Measurements from ENCODE around the gene CSGALNACT2. TPM values are rescaled to one million over a fixed set of nuclear protein-coding genes. Genes with fewer than 3 reads are reported as not detected.

The CSGALNACT2 gene
- polyA plus RNA-seq, 1 of the 3 experiments (the other 2 are of a cell fraction) = 11.5 TPM

- TF ChIP-seq, protein P1, sequence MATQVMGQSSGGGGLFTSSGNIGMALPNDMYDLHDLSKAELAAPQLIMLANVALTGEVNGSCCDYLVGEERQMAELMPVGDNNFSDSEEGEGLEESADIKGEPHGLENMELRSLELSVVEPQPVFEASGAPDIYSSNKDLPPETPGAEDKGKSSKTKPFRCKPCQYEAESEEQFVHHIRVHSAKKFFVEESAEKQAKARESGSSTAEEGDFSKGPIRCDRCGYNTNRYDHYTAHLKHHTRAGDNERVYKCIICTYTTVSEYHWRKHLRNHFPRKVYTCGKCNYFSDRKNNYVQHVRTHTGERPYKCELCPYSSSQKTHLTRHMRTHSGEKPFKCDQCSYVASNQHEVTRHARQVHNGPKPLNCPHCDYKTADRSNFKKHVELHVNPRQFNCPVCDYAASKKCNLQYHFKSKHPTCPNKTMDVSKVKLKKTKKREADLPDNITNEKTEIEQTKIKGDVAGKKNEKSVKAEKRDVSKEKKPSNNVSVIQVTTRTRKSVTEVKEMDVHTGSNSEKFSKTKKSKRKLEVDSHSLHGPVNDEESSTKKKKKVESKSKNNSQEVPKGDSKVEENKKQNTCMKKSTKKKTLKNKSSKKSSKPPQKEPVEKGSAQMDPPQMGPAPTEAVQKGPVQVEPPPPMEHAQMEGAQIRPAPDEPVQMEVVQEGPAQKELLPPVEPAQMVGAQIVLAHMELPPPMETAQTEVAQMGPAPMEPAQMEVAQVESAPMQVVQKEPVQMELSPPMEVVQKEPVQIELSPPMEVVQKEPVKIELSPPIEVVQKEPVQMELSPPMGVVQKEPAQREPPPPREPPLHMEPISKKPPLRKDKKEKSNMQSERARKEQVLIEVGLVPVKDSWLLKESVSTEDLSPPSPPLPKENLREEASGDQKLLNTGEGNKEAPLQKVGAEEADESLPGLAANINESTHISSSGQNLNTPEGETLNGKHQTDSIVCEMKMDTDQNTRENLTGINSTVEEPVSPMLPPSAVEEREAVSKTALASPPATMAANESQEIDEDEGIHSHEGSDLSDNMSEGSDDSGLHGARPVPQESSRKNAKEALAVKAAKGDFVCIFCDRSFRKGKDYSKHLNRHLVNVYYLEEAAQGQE (IDR thresholded peaks at IDR 0.05; ENCODE audit: low read depth, low read length) = no peak
- TF ChIP-seq EZH2phosphoT487 (IDR thresholded peaks at IDR 0.05; ENCODE audit: borderline replicate concordance, low read depth) (no peak), RAD21 (IDR thresholded peaks at IDR 0.05; ENCODE audit: low read length) (no peak), USF2 (IDR thresholded peaks at IDR 0.05; ENCODE audit: borderline replicate concordance, low read depth, low read length) (no peak), EP300 (IDR thresholded peaks at IDR 0.05; ENCODE audit: borderline replicate concordance in 1 of 2, low read depth in 1 of 2, low read length in 1 of 2) (no peak)
Measured at GRCh38 chr10:43122826-43123225, 15.4 kb upstream of the CSGALNACT2 start (continued).

- Histone ChIP-seq H2AFZ (ENCODE audit: low read depth) (no peak overlapping the region), H3K9me3 (no peaks in the 10 kb centered on the region), H3F3A (replicated peaks; ENCODE audit: insufficient read depth) (no peaks in the 10 kb centered on the region), H3K4me2 (no peak overlapping the region), H3K4me1 (ENCODE audit: control insufficient read depth in 1 of 2, insufficient read depth in 2 of 2, low read depth in 1 of 2, low read length in 1 of 2) (peaks cover 0 to 21% of the 10 kb centered on the region in 2 experiments; a peak in 3 of 4 replicates), H3K9ac (no peak overlapping the region), H3K4me3 (ENCODE audit: low read depth in 2 of 2, low read length in 1 of 2) (no peak overlapping the region), H4K20me1 (ENCODE audit: insufficient read depth) (no peaks in the 10 kb centered on the region), H3K27me3 (ENCODE audit: insufficient read depth) (no peaks in the 10 kb centered on the region), H3K27ac (ENCODE audit: low read depth in 2 of 2, low read length in 1 of 2) (peak overlapping the region in 1 of 2 experiments; percentile 22; a peak in 1 of 4 replicates), H3K79me2 (ENCODE audit: insufficient read depth) (no peaks in the 10 kb centered on the region), H3K9me2 (no peaks in the 10 kb centered on the region), H3K36me3 (replicated peaks in 1 of 2; ENCODE audit: control insufficient read depth in 1 of 2, insufficient read depth in 2 of 2, low read length in 1 of 2) (peaks cover 0 to 10% of the 10 kb centered on the region in 2 experiments)
- no peak for DNase-seq
- 55% methylated on average over 4 of the region's 9 CpGs for WGBS (ENCODE audit: low lambda C conversion rate)
- CTCF ChIA-PET = interaction anchor here (1.8 kb wide), 1 partner anchor 19 kb away, joined by 6 read pairs; no protein-coding TSS in a partner anchor
- POLR2A ChIA-PET = no interaction called here
- TF ChIP-seq GABPA (IDR thresholded peaks at IDR 0.05; ENCODE audit: low read depth) = no peak
- TF ChIP-seq ELF1 (IDR thresholded peaks at IDR 0.05) = no peak
- no peak for TF ChIP-seq JUND (IDR thresholded peaks at IDR 0.05)
Measured at GRCh38 chr10:43123361-43124093, 14.7 kb upstream of the CSGALNACT2 start.

DNA sequence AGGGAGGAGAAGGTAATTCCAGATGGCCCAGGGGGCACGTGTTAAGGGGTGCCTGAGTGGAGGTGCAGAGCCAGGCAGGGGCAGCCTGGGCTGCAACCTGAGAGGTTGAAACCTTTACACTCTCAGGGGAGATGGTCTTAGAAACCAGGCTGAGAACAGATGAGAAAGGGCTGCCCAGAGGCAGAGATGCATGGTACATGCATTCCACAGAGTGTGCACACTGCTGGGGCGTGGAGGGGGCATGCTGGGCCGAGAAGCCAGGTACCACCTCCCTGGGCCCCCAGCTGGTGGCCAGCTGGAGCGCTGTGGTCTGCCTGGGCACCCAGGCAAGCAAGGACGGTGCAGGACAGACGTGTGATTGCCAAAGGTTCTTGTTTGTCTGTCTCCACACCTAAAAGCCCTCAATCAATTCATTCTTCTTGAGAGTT is 14.1 kb upstream of the CSGALNACT2 start:
- no peaks in the 10 kb centered on the region for H3K9me2 ChIP-seq
- peak overlapping the region in 1 of 2 experiments; percentile 22; a peak in 1 of 4 replicates for H3K27ac ChIP-seq (ENCODE audit: low read depth in 2 of 2, low read length in 1 of 2)
- peaks cover 0 to 13% of the 10 kb centered on the region in 2 experiments for H3K36me3 ChIP-seq (replicated peaks in 1 of 2; ENCODE audit: control insufficient read depth in 1 of 2, insufficient read depth in 2 of 2, low read length in 1 of 2)
- CTCF ChIA-PET = interaction anchor here (0.7 to 1.4 kb wide), 2 partner anchors 18 to 258 kb away, joined by 3 to 4 read pairs; no protein-coding TSS in a partner anchor
- POLR2A ChIA-PET = interaction anchor here (0.6 to 0.7 kb wide), 2 partner anchors 14 to 19 kb away, joined by 3 read pairs; partner anchors contain the start of gene CSGALNACT2
- H2AFZ ChIP-seq (ENCODE audit: low read depth) = no peak overlapping the region
- no peaks in the 10 kb centered on the region for H3K79me2 ChIP-seq (ENCODE audit: insufficient read depth)
- no peak for DNase-seq
- H3K27me3 ChIP-seq (ENCODE audit: insufficient read depth) = no peaks in the 10 kb centered on the region
- no peaks in the 10 kb centered on the region for H4K20me1 ChIP-seq (ENCODE audit: insufficient read depth)
- H3K4me3 ChIP-seq (ENCODE audit: low read depth in 2 of 2, low read length in 1 of 2) = no peak overlapping the region
- peaks cover 4 to 24% of the 10 kb centered on the region in 2 experiments; a peak in 3 of 4 replicates for H3K4me1 ChIP-seq (ENCODE audit: control insufficient read depth in 1 of 2, insufficient read depth in 2 of 2, low read depth in 1 of 2, low read length in 1 of 2)
- H3F3A ChIP-seq (replicated peaks; ENCODE audit: insufficient read depth) = no peaks in the 10 kb centered on the region
- H3K9me3 ChIP-seq = no peaks in the 10 kb centered on the region
- no peak overlapping the region for H3K9ac ChIP-seq
- H3K4me2 ChIP-seq = no peak overlapping the region
- 89% methylated on average over 4 of the region's 6 CpGs for WGBS (ENCODE audit: low lambda C conversion rate)
- no peak for TF ChIP-seq MEF2A (IDR thresholded peaks at IDR 0.05; ENCODE audit: borderline replicate concordance, low read depth)
- no peak for TF ChIP-seq RAD21 (IDR thresholded peaks at IDR 0.05; ENCODE audit: low read length)
- no peak for TF ChIP-seq IRF3 (IDR thresholded peaks at IDR 0.05; ENCODE audit: low read depth, low read length)
- TF ChIP-seq MAX (IDR thresholded peaks at IDR 0.05; ENCODE audit: low read depth) = no peak
- no peak for TF ChIP-seq RFX5 (IDR thresholded peaks at IDR 0.05; ENCODE audit: low read length)
- no peak for TF ChIP-seq FOSL2 (IDR thresholded peaks at IDR 0.05; ENCODE audit: borderline replicate concordance, low read depth)
- no peak for TF ChIP-seq TCF12 (IDR thresholded peaks at IDR 0.05)
- TF ChIP-seq JUND (IDR thresholded peaks at IDR 0.05) = no peak
- TF ChIP-seq FOXM1 (IDR thresholded peaks at IDR 0.05; ENCODE audit: low read depth) = no peak
- TF ChIP-seq FOXJ3 (CRISPR knock-in tag; IDR thresholded peaks at IDR 0.05) = no peak

All from SK-N-SH (cell line).